ENCODE data around the gene ELFN1.

The ELFN1 gene

DNA sequence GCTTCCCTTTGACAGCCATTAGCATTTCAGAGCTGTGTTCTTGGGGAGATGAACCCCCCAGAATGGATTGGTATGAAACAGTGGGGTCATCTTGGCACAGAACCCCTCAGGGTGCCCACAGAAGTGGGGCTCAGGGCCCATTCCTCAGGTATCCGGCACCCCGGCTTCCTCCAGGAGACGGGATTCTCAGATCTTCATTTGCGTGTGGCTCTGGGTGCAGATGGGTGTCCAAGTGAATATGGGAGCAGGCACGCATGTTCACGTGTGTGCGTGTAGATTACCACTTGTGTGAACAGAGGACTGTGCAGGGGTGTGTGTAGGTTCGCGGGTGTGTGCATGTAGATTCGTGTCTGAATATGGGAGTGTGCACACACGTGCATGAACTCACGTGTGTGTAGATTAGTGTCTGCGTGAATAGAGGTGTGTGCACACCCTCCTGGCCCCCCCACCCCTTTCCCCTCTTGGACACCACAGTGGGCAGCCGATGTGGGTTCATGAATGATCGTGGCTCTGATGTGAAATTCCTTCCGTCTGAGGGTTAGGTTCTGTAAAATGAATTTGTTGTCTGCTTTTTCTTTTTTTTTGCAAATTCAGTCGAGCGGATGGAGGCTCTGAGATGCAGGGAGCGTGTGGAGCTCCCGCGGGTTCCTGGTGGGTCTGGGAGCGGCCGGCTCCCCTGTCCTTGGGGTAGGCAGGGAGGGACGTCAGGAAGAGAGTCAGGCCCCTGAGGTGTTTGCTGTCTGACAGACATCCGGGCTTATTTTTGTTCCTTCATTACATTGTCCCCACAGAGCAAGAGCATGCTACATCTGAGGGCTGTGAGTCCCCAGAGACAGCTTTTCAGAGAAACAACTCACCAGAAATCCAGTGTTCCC lies 7.4 kb downstream of the ELFN1 start:
- no peak for DNase-seq

DNA sequence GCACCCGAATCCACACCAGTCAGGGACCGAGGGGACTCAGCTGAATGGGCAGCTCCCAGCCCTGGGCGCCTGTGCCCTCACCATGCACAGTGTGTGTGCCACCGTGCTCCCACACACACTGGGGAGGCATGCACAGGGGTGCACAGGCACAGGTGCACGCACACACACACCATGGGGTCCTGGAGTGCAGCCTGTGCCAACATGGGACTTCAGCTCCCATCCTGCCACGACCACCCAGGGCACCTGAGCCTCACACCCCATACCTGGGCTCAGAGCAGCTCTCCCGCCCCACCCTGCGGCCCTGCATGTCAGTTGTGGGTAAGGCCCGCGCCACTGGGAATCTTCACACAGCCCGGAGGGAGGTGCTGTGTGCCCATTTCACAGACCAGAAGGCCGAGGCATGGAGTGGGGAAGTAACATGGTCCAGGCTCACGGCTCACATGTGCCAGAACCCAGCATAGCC lies 8.0 kb downstream of the ELFN1 start:
- DNase-seq = no peak

DNA sequence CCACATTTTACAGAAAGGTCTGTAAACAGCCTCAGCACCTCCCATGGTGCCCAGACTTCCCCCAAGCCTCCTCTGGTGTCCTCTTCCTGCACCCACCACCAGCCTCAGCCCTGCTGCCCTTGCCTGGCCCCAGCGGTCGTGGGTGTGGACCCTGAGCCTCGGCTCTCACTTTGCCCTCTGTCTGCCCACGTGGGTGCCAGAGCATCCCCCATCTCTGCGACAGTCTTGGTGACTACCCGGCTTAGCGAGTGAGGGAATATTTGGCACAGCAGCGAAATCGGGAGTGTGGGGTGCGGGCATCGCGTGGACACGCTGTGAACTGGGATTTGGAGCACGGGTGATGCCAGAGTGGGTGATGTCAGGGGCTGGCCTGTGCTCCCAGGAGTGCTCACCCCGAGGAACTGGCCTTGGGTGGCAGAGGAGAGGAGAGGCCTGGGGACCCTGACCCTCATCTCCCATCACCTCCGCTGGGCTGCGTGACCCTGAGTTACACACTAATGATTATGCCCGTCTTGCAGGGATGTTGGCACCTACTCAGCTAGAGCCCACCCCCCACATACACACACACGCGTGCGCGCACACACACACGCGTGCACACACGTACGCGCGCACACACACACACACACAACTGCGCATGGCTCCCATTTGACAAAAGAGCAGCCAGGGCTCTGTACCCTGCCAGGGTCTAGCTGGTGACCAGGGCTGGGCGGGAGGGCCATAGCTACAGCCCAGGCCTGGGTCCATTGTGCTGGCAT lies 8.7 kb downstream of the ELFN1 start:
- no peak for DNase-seq

DNA sequence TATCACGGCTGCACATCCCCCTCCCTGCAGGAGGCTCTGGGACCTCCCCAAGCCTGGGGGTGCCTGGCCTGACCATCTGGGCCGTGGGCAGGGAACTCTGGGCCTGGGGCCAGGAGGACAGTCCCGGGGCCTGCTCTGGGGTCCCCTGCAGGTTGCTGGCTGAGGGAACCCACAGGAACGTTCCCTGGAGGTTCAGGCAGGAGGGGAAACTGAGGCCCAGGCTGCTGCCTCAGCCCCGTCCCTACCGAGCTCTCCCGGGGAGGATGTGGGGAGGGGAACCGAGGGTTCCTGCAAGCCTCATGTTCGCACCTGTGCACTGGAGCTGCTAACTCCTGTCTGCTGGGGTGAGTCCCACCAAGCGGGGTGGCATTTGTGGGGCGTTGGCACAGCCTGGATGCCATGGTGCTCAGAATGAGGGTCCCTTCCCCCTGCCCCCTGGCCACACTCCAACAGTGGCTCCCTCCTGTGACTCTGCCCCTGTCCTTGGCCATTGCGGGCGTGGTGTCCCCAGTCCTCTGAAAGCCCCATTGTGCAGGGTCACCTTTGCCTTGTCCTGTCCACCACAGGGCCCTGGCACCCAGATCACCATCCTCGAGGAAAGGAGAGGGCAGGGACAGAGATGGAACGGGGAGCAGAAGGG lies 9.4 kb downstream of the ELFN1 start:
- DNase-seq = no peak

DNA sequence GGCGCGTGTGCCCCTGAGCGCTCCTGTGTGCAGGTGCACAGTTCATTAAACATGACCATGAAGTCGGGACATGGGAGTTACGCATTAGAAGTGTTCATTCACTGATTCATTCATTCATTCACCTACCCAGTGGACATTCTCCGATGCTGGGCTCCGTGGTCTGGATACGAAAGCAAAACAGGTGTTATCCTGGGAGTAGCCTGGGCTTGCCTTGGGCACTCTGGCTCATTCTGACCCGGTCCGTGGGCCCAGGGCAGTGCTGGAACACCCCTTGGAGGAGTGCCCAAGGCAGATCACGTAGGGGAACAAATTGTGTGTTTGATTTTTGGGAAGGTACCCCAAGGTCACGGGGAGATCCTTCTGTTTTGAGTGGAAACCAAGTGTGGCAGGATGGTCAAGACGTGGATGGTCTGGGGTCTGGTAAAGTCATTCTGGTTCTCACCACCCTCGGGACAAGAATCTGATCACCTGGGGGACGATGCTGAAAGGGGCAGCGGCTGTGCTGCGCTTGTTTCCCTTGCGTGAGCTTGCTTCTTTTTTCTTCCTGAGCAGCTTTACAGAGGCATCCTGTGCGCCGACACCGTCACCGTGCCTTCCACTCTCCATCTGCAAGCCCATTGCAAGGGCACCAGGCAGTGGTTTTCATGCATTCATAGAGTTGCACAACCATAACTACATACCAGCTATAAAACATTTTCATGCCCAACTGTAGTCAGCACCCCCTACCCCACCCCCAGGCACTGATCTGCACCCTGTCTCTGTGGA lies 10.1 kb downstream of the ELFN1 start:
- no peak for DNase-seq

DNA sequence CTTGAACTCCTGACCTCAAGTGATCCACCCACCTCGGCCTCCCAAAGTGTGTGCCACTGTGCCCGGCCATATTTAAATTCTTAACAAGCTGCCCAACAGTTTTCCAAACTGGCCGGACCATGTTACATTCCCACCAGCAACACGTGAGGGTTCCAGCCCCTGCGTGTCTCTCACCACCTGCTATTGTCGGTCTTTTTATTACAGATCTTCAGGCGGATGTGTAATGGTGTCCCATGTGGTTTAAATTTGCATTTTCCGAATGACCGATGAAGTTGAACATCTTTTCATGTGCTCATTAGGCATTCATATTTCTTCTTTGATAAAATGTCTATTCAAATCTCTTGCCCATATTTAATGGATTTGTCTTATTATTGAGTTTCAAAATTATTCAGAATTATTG lies 11.5 kb downstream of the ELFN1 start:
- no peak for DNase-seq

DNA sequence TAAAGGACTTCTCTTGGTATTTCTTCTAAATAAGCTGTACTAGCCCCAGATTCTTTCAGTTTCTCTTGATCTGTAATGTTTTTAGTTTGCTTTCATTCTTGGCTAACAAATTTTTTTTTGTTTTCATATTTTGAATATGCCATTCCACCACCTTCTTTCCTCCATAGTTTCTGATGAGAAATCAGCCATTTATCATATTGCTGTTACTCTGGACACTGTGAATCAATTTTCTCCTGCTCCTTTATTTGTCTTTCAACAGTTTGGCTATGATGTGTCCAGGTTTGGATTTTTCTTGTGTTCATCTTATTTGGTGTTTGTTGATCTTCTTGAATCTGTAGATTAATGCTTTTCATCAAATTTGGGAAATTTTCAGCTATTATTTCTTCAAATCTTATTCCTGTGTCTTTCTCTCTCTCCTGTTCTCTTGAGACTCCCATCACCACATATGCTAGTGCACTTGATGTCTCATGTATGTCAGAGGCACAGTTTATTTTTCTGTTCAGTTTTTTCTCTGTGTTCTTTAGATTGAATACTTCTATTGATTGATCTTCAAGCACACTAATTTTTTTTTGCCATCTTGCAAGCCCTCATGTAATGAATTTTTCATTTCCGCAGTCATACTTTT lies 15.0 kb downstream of the ELFN1 start:
- no peak for DNase-seq

DNA sequence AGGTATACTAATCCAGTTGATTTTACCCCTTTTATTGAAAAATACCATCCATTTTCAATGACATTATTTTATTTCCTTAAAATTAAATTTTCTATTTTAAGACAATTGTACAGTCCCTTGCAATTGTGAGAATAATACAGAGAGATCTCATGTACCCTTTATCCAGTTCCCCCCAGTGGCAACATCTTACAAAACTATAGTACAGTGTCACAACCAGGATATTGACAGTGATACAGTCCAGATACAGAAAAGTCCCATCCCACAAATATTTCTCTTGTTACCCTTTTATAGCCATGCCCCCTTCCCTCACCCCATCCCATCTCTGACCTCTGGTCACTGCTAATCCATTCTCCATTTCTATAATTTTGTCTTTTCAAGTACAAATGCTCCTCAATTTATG lies 18.5 kb downstream of the ELFN1 start:
- DNase-seq = no peak

DNA sequence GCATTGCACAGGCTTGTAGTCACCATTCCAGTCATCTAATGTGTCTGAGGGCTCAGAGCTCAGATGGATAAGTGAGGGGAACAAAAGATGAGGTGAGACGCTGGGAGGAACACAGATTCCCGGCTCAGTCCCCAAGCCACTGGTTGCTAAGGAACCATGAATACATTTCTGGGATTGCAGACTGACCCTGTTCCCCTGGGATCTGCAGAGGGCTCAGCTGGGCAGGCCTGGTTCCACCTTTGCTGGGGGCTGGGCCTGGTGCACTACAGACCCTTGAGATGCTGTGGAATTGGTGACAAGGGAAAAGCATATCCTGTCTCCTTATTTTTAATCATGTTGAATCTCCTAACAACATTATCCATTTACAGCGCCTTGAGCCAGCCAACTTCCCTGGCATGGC lies 19.2 kb downstream of the ELFN1 start:
- peak; percentile 18 for DNase-seq

DNA sequence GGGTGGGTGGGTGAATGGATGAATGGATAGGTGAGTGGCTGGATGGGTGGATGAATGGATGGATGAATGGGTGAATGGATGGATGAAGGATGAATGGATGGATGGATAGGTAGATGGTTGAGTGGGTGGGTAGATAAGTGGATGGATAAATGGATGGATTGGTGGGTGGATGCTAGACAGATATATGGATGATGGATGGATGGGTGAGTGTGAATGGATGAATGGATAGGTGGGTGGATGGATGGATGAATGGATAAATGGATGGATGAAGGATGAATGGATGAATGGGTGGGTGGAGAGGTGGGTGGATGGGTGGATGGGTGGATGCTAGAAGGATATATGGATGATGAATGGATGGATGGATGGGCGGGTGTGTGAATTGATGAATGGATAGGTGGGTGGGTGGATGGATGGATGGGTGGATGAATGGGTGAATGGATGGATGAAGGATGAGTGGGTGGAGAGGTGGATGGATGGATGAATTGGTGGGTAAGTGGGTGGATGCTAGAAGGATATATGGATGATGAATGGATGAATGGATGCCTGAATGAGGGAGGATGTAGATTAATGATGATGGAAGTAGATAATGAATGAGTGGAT lies 20.4 kb downstream of the ELFN1 start:
- DNase-seq = no peak

DNA sequence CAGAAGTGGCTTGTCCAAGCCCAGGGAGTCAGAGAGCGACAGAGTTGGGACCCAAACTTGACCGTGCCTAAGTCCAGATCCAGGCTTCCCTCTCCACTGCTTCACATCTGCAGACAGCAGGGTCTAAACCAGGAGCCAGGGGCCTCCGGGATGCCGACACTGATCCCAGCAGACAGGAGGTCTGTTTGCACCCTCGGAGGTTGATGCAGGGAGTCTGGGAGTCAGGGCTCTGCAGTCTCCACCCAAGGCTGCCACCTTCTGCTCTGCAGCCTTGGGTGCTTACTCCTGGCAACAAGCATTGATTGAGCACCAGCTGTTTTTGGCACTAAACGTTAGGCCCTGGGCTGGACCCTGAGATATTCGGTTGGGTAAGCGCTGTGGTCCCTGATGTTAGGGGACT lies 21.0 kb downstream of the ELFN1 start:
- DNase-seq = no peak

DNA sequence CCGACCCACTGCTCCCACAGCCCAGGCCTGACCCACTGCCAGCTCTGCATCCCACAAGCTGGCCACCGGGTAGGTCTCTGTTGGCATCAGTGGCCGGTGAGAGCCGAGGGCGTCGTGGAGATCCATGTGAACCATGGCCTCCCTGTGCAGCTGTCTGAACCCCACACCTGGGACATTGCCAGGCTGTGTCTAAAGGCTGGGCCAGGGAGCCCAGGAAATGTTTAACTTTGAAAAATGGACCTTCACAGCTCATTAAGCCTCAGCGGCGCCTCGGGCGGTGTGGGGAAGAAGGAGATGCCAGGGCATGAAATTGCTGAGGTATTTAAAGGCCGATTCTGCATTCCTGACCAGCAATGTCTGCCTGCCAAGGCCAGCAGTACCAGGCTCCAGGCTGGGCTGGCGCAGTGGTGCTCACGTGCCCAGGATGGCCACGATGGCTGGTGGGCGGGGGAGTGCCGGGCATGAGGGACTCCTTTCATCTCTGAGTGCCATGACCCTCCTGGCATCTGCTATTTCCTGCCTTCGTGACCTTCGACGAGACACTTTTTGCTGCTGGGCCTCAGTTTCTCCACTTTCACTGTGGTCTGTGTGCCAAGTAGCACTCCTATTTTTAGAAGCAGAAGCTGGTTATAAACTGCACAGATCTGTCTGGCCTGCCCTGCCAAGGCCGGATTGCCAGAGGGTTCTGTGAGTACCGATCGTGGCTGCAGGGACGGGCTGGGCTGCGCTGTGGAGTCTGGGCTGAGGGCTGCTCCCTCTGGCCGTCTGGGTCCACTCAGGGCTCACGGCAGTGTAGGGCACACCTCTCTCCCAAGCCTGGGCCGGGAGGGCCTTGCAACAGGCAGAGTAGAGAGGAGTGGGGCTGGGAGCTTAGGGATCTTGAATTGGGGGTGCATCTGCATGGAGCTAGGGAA lies 21.8 kb downstream of the ELFN1 start:
- no peak for DNase-seq

DNA sequence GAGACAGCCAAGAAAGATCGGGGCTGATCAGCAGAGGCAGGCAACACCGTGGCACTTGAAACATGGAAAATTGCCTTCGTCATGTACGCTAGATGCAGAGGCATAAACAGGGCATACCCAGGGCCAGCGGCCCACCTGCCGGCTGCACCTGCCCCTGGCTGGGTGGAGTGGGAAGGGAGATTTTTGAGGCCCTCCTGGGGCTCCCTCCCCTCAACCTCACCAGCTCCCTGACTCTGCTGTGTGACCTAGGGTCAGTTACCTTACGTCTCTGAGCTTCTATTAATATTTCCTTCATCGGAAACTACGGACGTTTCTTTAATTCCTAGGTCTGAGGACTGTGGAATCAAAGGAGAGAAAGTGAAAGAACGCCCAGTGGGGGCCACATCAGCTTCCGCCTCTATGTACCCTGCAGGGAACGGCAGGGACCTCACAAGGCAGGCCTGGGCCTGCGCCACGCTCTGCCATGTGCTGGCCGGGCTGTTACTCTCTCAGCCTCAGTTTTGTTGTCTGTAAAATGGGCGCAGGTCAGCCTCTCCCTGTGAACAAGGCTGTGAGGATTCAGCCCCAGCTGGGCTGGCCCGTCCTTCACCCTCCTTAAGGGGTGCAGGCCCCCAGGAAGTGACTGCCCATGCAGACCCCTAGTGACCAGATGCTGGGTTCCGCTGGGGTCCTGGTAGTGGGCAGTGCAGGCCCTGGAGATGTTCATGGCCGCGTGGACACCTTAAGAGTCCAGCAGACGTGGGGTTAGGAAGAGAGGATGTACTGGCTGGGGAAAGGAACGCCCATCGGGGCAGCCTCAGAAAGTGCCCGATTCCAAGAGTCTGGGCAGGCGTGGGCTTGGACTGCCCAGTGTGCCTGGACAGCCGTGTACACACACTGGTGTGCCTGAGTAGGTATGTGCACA lies 22.7 kb downstream of the ELFN1 start:
- DNase-seq = no peak

DNA sequence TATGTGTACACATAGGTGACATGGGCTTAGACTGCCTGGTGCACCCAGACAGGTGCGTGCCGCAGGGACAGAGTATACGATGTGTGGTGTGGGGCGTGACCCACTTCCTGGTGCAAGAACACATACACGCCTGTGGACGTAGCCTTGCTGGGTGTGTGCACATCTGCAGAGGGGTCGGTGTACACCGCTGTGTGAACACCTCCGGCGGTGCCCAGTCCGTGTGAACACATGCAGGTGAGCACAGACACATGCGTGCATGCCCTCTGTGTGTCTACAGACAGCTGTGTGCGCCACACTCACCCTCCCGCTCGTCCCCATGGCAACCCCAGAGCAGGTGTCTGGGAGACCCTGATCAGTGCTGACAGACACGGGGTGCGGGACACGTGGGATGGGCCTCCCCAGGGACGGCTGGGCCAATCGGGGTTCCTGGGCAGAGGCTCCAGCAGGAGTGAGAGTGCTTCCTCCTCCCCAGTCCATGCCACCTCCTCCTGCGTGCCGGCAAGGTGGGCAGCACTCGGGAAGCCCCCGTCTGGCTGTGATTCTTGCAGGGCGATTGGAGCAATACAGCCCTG lies 23.4 kb downstream of the ELFN1 start:
- DNase-seq = peak; percentile 54

DNA sequence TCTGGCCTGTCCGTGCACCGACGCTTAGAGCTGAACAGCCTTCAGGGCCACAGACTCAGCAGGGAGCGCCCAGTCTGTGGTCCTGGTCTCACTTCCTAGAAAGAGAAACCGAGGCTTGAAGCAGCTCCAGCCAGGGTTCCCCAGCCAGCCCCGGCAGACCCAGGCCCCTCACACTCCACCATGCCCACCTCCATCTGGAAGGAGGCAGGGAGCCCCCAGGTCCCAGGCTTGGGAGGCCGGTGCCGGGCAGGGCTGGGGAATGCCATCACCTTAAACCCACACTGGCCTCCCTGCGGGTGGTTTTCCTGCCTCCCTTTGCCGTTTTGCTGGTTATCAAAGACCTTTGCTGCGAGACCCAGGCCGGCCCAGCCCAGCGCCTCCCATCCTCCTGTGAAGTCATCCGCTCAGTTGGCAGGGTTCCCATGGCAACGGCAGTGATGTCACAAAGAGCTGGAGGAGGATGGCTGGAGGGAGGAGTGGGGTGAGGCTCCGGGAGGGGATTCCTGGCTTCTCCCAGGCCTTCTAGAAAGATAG lies 24.0 kb downstream of the ELFN1 start:
- DNase-seq = no peak

DNA sequence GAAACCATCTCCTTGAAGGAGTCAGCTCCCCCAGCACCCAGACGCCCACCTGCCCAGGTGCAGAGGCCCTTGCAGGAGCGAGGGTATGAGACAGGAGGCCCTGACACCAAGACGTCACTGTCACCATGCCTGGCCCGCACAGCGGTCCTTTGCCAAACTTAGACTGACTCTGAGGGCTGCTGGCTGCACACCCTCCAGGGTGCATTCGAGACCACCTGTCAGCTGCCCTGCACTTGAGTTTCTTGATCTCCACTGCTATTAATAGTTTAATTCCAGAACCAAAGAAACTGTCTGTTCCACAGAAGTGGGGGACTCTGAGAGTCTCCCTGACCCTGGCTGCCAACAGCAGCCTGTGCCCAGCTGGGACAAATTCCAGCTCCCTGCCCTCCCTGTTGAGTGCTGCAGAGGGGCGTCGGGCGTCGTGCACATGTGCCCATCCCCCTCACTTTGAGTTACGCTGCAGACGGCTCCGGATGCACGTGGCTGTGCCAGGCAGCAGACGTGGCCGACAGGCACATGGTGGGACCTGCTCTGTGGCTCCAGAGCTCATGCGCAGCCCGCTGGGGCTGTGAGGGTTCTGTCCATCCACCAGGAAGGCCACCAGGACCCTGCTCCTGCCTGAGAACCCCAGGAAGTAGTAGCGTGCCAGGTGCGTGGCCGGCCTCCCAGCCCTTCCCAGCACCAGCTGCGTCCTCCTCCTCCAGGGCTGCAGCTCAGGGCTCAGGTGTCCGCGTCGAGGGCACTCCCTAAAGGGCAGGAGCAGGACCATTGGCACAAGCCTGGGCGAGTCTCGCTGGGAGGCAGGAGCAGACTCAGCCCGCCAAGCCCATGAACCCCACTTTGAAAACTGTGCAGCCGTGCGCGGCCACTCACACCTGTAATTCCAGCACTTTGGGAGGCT lies 24.8 kb downstream of the ELFN1 start:
- no peak for DNase-seq

DNA sequence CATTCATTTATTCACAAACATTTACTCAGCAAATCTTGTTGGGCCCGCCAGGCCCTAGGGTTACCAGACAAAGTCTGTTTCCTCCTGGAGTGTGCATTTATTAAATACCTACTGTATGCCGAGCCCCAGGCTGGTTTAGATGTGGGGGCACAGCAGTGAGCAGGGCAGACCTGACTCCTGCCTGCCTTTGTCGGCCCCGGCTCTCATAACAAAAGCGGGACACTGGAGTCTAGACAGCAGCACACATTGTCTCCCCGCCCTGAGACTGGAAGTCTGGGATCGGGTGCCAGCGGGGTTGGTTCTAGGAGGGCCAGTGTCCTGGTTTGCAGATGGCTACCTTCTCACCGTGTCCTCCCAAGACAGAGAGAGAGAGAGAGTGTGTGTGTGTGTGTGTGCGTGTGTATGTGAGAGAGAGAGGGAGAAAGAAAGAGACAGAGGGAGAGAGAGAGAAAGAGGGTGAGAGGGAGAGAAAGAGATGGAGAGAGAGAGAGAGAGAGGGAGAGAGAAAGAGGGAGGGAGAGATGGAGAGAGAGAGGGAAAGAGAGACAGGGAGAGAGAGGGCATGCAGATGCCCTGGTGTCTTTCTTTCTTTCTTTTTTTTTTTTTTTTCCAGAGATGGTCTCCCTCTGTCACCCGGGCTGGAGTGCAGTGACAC lies 25.9 kb downstream of the ELFN1 start:
- DNase-seq = no peak
